Common myeloid progenitor, CD34-positive (primary cell): ENCODE data around the gene DPP8.
"Not testable (repeated sequence)": the region's sequence is repeated elsewhere in the genome, so short reads cannot be mapped to it uniquely, and the experiment has no call there.

Source experiments
- CTCF ChIA-PET: fragments of 350-600 bp; sonication (Branson Sonifier 250); formaldehyde crosslinking; loops from one replicate; lab custom pipeline; 2021; ENCODE audit warnings: antibody characterized with exemption; lab: Charles Lee
- POLR2A ChIA-PET: fragments of 350-600 bp; sonication (Branson Sonifier 250); formaldehyde crosslinking; loops from one replicate; lab custom pipeline; 2021; ENCODE audit warnings: antibody characterized with exemption; lab: Charles Lee
- DNase-seq, 3 donors: peaks; one replicate each; pipeline versions ENCODE4 v3.0.0 to v3.0.0-alpha.2; 2013
- H3K27ac ChIP-seq, 2 experiments: 1 replicate in 1 of 2; 2 replicates in 1 of 2; pipeline ENCODE4 v1.7.0; 2013; ENCODE audit warnings: inconsistent platforms in 2 of 2, low read length in 2 of 2, mild to moderate bottlenecking in 2 of 2, low read depth in 1 of 2, moderate library complexity in 1 of 2; ENCODE audit not compliant: severe bottlenecking in 2 of 2, insufficient read depth in 1 of 2, poor library complexity in 1 of 2
- H3K27me3 ChIP-seq, 5 experiments: replicated peaks in 2 of 5; 1 replicate in 3 of 5; 2 replicates in 2 of 5; pipeline versions ENCODE4 v1.6.1 to v1.7.0; 2013; ENCODE audit warnings: low read length in 4 of 5, mild to moderate bottlenecking in 2 of 5, moderate library complexity in 2 of 5, inconsistent platforms in 1 of 5; ENCODE audit not compliant: insufficient read depth in 5 of 5, control insufficient read depth in 4 of 5
- H3K36me3 ChIP-seq, 4 experiments: 1 replicate in 2 of 4; 2 replicates in 2 of 4; pipeline versions ENCODE4 v1.6.1 to v1.7.0; 2013; ENCODE audit warnings: low read length in 3 of 4, control low read depth in 1 of 4, mild to moderate bottlenecking in 1 of 4; ENCODE audit not compliant: control insufficient read depth in 4 of 4, insufficient read depth in 4 of 4
- H3K4me1 ChIP-seq, 4 experiments: 1 replicate in 3 of 4; 2 replicates in 1 of 4; pipeline versions ENCODE4 v1.6.1 to v1.7.1; 2013; ENCODE audit warnings: low read length in 3 of 4, mild to moderate bottlenecking in 3 of 4, control low read depth in 1 of 4, inconsistent platforms in 1 of 4, moderate library complexity in 1 of 4; ENCODE audit not compliant: control insufficient read depth in 4 of 4, insufficient read depth in 4 of 4; ENCODE audit errors: control extremely low read depth in 1 of 4
- H3K4me3 ChIP-seq, 7 experiments: 1 replicate in 4 of 7; 2 replicates in 3 of 7; pipeline versions ENCODE4 v1.5.1 to v1.7.0; 2013; ENCODE audit warnings: mild to moderate bottlenecking in 7 of 7, low read length in 6 of 7, moderate library complexity in 6 of 7, inconsistent platforms in 2 of 7, low read depth in 2 of 7, control low read depth in 1 of 7; ENCODE audit not compliant: insufficient read depth in 4 of 7, control insufficient read depth in 1 of 7; ENCODE audit errors: extremely low read depth in 1 of 7
- H3K9me3 ChIP-seq, 5 experiments: 1 replicate in 4 of 5; 2 replicates in 1 of 5; pipeline versions ENCODE4 v1.6.1 to v1.7.1; 2013; ENCODE audit warnings: low read length in 4 of 5, mild to moderate bottlenecking in 2 of 5, inconsistent platforms in 1 of 5, low read depth in 1 of 5, moderate library complexity in 1 of 5; ENCODE audit not compliant: control insufficient read depth in 4 of 5, insufficient read depth in 2 of 5; ENCODE audit errors: control extremely low read depth in 1 of 5
- WGBS: methylation state at CpG from one replicate; pipeline ENCODE4 v1.1.5; 2013; ENCODE audit not compliant: insufficient coverage; 5-methylcytosine and 5-hydroxymethylcytosine counted together

The DPP8 gene

GRCh38 chr15:65553691-65554090 lies 36.2 kb upstream of the DPP8 start:
- CTCF ChIA-PET = interaction anchor here (0.9 kb wide), 1 partner anchor 9 kb away, joined by 3 read pairs; no protein-coding TSS in a partner anchor
- Histone ChIP-seq H3K9me3 (no peaks in the 10 kb centered on the region), H3K27ac (no peak overlapping the region), H3K36me3 (peaks cover 2 to 44% (median 25%) of the 10 kb centered on the region in 4 experiments), H3K4me3 (no peak overlapping the region), H3K27me3 (no peaks in the 10 kb centered on the region), H3K4me1 (peaks cover 0 to 7% (median 2%) of the 10 kb centered on the region in 4 experiments)
- 100% methylated on average over 2 of the region's 3 CpGs for WGBS
- DNase-seq = no peak
- POLR2A ChIA-PET = no interaction called here

GRCh38 chr15:65552851-65553250 lies 35.4 kb upstream of the DPP8 start:
- H3K27me3 ChIP-seq, POLR2A ChIA-PET, H3K4me1 ChIP-seq, H3K9me3 ChIP-seq, CTCF ChIA-PET, H3K27ac ChIP-seq, DNase-seq, H3K4me3 ChIP-seq: not testable (repeated sequence)
- no CpG with 5 or more reads among the region's 6 CpGs for WGBS
- H3K36me3 ChIP-seq = peaks cover 0 to 36% (median 19%) of the 10 kb centered on the region in 4 experiments

- Histone ChIP-seq H3K4me1 (peaks cover 0 to 7% (median 2%) of the 10 kb centered on the region in 4 experiments), H3K9me3 (no peaks in the 10 kb centered on the region), H3K36me3 (peaks cover 0 to 27% (median 9%) of the 10 kb centered on the region in 4 experiments), H3K4me3 (no peak overlapping the region), H3K27ac (no peak overlapping the region), H3K27me3 (no peaks in the 10 kb centered on the region)
- DNase-seq = peak in 2 of 3 donors; percentile 7 to 36
- 80% methylated on average over 1 of the region's 2 CpGs for WGBS
- CTCF ChIA-PET = interaction anchor here (0.8 kb wide), 1 partner anchor 14 kb away, joined by 3 read pairs; no protein-coding TSS in a partner anchor
- POLR2A ChIA-PET = no interaction called here
Measured at GRCh38 chr15:65551183-65551582, 33.7 kb upstream of the DPP8 start.

GRCh38 chr15:65550681-65551098 lies 33.2 kb upstream of the DPP8 start:
- Histone ChIP-seq H3K4me3 (peak overlapping the region in 1 of 7 experiments; percentile 40), H3K27ac (no peak overlapping the region), H3K4me1 (peaks cover 0 to 7% (median 2%) of the 10 kb centered on the region in 4 experiments), H3K27me3 (no peaks in the 10 kb centered on the region), H3K36me3 (peaks cover 0 to 23% (median 6%) of the 10 kb centered on the region in 4 experiments), H3K9me3 (no peaks in the 10 kb centered on the region)
- CTCF ChIA-PET = no interaction called here
- peak in 2 of 3 donors; percentile 29 to 47 for DNase-seq
- POLR2A ChIA-PET = no interaction called here
- WGBS = 51% methylated on average over 2 of the region's 3 CpGs

- H3K4me1 ChIP-seq, H3K4me3 ChIP-seq, DNase-seq, H3K27me3 ChIP-seq, H3K9me3 ChIP-seq, H3K27ac ChIP-seq: not testable (repeated sequence)
- POLR2A ChIA-PET = interaction anchor here (0.6 kb wide), 1 partner anchor 262 kb away, joined by 3 read pairs; no protein-coding TSS in a partner anchor
- peaks cover 0 to 11% (median 1%) of the 10 kb centered on the region in 4 experiments for H3K36me3 ChIP-seq
- WGBS = 92% methylated on average over 2 of the region's 9 CpGs
- CTCF ChIA-PET = interaction anchor here (0.9 to 1.4 kb wide), 5 partner anchors 9 to 35 kb away, joined by 3 read pairs; no protein-coding TSS in a partner anchor
Measured at GRCh38 chr15:65549288-65549687, 31.8 kb upstream of the DPP8 start.

GRCh38 chr15:65547841-65548240 lies 30.4 kb upstream of the DPP8 start:
- ChIA-PET POLR2A (no interaction called here), CTCF (interaction anchor here (1.2 to 1.4 kb wide), 2 partner anchors 10 to 19 kb away, joined by 3 read pairs; no protein-coding TSS in a partner anchor)
- H3K27ac ChIP-seq = no peak overlapping the region
- no peaks in the 10 kb centered on the region for H3K27me3 ChIP-seq
- no peaks in the 10 kb centered on the region for H3K9me3 ChIP-seq
- DNase-seq = no peak
- no peaks in the 10 kb centered on the region for H3K36me3 ChIP-seq
- H3K4me3 ChIP-seq = no peak overlapping the region
- H3K4me1 ChIP-seq = peaks cover 0 to 7% (median 2%) of the 10 kb centered on the region in 4 experiments

- no peaks in the 10 kb centered on the region for H3K27me3 ChIP-seq
- WGBS = 92% methylated on average over 3 of the region's 3 CpGs
- no peaks in the 10 kb centered on the region for H3K4me1 ChIP-seq
- ChIA-PET CTCF (no interaction called here), POLR2A (no interaction called here)
- H3K36me3 ChIP-seq = peaks cover 0 to under 1% (median 0%) of the 10 kb centered on the region in 4 experiments
- H3K4me3 ChIP-seq = no peak overlapping the region
- peak overlapping the region in 1 of 2 experiments; percentile 0 for H3K27ac ChIP-seq
- H3K9me3 ChIP-seq = no peaks in the 10 kb centered on the region
- peak in 2 of 3 donors; percentile 56 to 58 for DNase-seq
Measured at GRCh38 chr15:65541231-65541820, 23.8 kb upstream of the DPP8 start.
